Gastroesophageal sphincter (tissue), 4 donors: ENCODE data around the gene PLGLB2. TPM values are rescaled to one million over a fixed set of nuclear protein-coding genes. Genes with fewer than 3 reads are reported as not detected.

ENCODE experiments used
- total RNA-seq, 4 donors: library from RNA; depleted of rRNA; stranded (reverse); fragments of >200 nt; gene quantifications; one replicate each; pipeline ENCODE4 v1.1.0, GENCODE V29; 2016

PLGLB2 gene
- total RNA-seq, 4 donors from 2014 or later: 0.47 to 2.4 (median 0.87) TPM

Other genes starting within 250 kb of the PLGLB2 start
- gene RGPD2, start 77.7 kb downstream of the PLGLB2 start, total RNA-seq: 10 to 100 TPM in 1 of 4 donors, 1 to 10 TPM in 3; 3.5 to 10.3 (median 6.0) TPM